ENCODE results near the gene SH3TC1.

The SH3TC1 gene

DNA sequence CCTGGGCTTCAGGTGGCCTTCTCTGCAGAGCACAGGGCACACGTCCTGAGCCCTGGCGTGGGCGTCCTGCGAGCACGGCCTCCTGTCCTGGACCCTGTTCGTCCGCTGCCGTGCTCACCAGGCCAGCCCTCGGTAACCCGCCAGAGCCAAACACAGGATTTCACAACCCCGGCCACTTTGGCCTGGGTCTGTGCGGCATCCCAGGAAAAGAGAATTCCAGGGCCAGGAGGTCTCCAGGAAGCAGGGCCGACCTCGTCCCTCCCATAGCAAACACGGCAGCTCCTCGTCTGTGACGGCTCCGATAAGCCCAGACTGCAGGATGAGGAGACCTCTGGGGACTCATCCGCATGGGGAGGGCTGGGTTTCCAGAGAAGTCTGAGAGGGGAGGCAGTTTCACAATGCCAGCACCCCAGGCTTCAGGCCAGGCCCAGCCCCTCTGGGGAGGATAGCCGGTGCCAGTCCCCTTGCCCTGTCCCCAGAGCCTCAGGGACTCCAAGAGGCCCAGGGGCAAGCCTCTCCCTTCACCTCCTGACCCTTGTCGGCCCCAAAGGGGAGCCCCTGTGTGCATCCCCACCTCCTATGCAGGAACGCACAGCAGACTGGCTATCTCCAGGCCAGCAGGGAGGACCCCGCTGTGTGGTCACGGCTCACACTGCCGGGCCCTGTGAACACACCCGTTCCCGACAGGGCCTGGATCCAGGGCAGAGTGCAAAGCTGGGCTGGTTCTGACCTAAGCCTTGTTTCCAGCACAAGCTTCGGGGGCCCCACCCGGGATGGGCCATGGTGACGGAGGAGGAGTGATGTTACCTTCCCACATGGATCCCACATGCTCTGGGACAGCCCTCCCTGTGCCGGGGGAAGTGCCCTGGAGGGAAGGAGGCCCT lies 48.2 kb downstream of the SH3TC1 start:
- DNase-seq: no peak

GRCh38 chr4:8248091-8248490 lies 49.0 kb downstream of the SH3TC1 start:
- no peak for DNase-seq

- DNase-seq: no peak
These were observed 51.1 kb downstream of the SH3TC1 start for GRCh38 chr4:8250227-8250626.

GRCh38 chr4:8250637-8251036 lies 51.5 kb downstream of the SH3TC1 start:
- no peak for DNase-seq

DNA sequence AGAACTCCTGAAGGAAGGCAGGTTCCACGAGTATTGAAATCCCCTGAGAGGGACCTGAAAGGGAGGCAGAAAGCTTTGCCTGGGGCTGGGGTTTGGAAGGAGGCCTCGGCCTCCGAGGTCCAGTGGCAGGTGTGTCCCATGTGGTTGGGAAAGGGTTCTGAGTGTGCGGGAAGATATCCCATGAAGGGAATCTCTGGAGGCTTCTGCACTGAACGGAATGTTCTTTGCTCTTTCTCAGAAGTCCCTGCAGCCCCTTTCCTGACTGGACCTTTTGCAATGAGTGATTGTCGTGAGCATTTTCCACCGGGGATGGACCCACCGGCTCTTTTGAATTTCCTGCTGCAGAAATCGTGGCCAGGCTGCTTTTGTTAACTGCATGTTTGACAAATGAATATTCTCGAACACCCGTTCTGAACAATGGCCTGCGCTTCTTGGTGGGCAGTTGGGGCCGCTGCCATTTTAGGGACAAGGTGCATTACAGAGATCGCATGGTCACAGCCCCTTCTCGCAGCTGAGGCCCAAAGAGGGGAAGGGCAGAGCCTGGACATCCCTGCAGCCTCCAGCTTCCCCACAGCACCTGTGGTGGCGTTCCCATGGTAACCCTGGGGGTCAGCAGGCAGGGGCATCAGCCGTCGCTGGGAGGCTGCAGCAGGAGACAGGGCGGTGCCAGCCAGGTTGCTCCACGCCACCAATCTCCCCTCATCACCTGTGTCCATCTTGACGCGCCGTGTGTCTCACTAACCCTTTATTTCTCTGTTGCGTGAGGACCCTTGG lies 52.2 kb downstream of the SH3TC1 start:
- no peak for DNase-seq

- DNase-seq: no peak
These were observed 53.4 kb downstream of the SH3TC1 start for GRCh38 chr4:8252301-8253173.

DNA sequence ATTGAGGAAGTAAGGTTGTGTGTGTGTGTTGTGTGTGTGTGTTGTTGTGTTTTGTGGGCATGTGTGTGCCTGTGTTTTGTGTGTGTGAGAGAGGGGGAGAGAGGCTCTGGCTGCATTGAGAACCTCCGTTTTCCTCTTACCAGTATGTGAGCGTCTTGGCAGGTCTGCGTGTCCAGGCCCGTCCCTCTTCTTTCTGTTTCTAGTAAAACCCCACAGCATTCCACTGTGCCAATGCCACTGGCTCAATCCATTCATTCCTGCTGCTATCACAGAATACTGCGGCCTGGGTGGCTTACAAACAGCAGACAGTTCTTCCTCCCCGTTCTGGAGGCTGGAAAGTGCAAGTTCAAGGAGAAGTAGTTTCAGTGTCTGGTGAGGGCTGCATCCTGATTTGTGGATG lies 55.0 kb downstream of the SH3TC1 start:
- DNase-seq: no peak

DNA sequence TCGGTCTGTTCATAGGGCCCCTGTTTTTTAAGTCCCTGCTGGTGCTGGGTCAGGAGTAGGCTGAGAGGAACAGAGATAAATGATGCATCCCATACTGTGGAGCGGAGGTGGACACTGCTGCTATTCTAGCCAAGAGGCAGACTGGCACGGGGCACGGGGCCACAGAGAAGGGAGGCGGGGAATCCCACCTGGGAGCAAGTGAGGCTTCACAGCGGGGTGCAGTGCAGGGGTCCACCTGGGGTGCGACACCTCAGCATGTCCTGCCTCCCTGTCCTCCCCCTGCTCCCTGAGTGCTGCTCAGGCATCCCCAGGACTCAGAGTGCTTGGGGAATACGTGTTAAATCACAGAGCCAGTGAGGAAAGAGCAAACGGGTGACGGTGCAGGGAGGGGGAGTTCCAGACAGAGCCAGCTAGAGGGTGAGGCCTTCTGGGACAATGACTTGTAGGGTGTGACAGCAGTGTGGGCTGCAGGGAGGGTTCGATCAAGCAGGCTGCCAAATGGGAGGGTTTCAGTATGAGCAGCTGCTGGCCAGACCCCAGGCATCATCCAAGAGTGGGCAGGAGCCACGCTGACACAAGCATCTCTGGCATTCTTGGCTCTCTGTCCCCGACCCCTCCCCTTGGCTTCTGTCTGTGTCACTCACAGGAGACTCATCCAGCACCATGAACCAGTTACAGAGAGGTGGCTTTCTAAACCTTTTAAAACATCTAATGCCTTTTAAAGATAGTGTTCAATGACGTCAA lies 56.8 kb downstream of the SH3TC1 start:
- no peak for DNase-seq

GRCh38 chr4:8257854-8258253 lies 58.8 kb downstream of the SH3TC1 start:
- DNase-seq: no peak

DNA sequence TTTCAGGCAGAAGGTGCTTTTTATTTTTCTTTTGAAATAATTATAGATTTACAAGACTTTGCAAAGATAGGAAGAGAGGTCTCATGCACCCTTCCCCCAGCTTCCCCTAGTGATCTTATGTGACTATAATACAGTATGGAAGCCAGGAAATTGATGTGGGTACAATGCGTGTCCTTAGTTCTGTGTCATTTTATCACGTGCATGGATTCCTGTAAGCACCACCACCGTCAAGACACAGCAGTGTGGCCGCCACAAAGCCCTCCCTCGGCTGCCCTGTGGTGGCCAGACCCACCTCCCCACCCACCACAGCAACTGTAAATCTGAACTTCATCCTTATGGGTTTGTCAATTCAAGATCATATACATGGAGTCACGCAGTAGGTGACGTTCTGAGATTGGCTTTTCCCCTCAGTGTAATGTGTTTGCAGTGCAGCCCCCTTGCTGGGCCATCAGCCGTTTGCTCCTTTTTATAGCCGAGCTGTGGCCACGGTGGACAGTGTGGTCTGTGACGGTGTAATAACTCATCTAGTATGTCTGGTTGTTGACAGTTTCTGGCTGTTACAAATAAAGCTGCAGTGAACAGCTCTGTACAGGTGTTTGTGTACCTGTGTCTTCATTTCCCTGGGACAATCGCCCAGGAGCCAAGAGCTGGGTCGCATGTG lies 59.6 kb downstream of the SH3TC1 start:
- DNase-seq: no peak

DNA sequence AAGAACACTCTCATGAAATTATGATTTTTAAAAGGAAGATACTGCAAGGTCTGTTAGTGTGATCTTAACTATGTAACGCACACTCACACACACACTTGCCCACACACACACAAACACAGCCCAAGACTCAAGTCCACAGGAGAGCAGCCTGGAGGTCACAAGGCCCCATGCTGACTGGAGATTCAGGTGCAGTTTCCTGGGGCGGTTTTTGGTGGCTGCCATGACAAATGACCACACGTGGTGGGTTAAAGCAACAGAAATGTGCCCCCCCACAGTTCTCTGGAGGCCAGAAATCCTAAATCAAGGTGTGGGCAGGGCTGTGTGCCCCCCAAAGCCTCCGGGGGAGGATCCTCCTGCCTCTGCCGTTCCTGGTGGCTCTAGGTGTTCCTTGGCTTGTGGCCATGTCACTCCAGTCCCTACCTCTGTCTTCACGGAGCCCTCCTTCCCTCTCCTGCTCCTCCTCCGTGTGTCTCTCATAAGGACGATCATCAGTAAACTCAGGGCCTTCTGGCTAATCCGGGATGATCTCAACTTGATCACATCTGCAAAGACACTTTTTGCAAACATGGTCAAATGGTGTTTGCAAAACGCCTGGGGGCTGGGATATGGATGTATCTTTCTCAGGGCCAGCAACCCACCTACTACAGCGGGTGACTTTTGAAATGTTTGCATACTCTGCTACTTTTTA lies 60.8 kb downstream of the SH3TC1 start:
- DNase-seq: no peak

GRCh38 chr4:8260656-8261111 lies 61.6 kb downstream of the SH3TC1 start:
- no peak for DNase-seq

- DNase-seq: no peak
These were observed 62.9 kb downstream of the SH3TC1 start for GRCh38 chr4:8261851-8262535.

DNA sequence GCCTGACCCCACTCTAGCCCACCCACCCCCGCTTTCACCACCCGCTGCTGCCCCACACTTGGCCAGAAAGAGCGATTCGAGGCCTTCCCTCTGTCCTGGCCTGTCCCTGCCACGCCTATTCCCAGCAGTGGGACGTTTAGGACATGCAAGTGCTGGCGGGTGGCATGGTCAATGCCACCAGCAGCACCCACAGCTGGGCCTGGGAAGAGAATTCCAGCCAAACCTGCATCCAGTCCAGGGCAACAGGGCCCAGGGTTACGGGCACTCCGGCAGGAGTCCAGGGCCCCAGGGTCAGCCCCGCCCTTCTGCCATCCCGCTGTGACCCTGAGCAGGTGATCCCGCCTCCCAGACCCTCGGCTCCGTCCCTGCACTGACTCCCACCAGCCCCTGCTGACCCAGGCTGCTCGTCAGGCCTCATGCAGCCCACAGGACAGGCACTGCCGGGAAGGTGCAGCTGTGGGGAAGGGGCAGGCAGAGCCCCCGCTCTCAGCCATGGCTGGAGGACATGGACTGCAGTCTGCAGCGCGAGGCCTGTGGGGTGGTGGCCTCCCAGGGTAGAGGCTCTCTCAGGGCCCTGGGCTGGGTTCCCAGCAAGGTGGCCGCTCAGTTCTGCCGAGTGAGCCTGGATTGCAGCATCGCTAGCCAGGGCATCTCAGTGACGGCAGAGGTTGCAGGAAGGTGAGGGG lies 63.7 kb downstream of the SH3TC1 start:
- DNase-seq: no peak

GRCh38 chr4:8263397-8263796 lies 64.3 kb downstream of the SH3TC1 start:
- no peak for DNase-seq

- DNase-seq: no peak
These were observed 65.0 kb downstream of the SH3TC1 start for GRCh38 chr4:8264106-8264505.

DNA sequence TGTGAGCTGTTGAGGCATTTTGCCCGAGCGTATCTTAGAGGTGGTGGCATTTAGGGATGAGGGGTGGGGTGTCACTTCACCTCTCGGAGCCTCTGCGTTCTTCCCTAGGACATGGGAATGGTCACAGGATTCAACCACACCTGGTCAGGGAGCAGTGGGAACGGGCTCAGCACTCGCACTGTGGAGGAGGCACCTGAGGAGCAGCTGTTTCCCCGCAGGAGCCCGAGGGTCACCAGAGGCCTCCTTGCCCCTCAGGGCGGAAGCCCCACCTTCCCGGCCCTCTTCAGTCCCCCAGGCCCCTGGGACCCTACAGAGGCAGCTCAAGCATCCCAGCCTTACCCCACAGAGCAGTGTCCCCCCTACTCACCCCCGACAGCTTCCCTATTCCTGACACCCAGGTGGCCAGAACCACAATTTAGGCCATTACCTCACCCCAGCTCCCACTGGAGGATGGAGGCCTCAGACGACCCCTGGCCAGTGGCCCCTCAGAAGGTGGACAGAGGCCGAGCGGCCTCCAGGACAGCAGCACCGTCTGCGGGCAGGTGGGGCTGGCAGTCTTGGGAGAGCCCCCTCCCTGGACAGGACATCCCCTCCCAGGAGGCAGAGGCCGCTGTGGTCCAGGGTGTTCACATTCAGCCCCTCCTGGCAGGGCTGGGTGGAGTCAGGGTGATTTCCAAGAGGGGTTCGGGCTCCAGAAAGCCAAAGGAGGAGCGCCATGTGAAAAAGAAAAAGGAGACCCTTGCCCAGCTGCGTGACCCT lies 66.3 kb downstream of the SH3TC1 start:
- DNase-seq: no peak

GRCh38 chr4:8266088-8266487 lies 67.0 kb downstream of the SH3TC1 start:
- no peak for DNase-seq

DNA sequence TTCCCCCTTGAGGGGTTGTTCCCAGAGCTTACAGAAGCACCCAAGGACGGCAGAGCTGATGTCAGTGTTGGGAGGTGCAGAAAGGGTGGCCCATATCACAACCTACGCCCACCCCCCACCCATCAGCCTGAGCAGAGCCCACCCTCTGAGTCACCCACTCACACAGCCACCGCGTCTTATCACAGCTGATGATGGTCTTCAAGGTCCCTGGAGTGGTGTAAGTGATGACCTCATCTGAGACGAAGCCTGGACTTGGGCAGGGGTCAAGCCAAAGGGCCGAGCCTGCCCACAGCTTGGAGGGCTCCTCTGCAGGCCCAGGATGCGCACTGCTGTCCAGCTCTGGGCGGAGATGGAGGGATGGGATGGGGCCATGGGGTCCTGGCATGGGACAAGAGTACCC lies 67.4 kb downstream of the SH3TC1 start:
- no peak for DNase-seq
